Mucosa of gallbladder (tissue), 1 donor: ENCODE measurements around the gene GPC4. TPM values are rescaled to one million over a fixed set of nuclear protein-coding genes. Genes with fewer than 3 reads are reported as not detected.
"Not testable (repeated sequence)": the region's sequence is repeated elsewhere in the genome, so short reads cannot be mapped to it uniquely, and the experiment has no call there.

Source experiments
- DNase-seq: peaks from one replicate; pipeline ENCODE4 v3.0.0-alpha.2; 2020; ENCODE audit warnings: low spot score
- total RNA-seq: library from RNA; stranded (reverse); gene quantifications from one replicate; pipeline ENCODE4 v1.2.1, GENCODE V29; 2021
- donor health status: DM: no; HTN: no; CAD: no.

GPC4 gene
- total RNA-seq, 1 donor from 2014 or later = 38.9 TPM

DNA sequence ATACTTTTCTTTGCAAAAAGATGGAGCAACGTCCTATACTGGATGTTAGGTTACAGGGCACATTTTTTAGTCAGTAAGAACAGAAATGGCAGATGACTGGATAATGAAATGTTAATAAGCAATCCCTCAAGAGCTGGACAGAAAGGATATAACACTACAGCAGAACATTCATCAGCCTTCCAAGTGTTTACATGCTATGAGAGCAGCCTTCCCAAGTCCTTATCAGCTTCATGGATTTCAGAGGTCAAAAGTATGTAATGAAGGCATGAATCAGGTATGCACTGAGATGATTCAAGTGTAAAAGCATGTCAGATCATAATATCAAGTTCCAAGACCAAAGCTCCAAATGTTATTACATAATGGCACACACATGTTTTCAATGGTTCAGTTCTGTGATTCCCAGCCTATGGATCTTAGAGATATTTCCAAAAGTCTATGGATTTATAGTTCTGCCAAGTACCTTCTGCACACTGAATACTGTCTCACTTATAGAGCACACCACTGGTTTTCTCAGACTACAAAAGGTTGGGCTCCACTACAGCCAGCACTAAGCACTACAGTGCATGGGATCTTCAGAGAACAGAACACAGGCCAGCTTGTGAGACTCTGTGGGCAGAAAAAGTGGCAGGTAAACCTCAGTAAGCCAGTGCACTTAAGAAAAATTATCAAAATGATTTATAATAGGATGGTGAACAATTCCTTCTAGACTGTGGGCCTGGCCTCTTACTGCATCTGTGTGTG is 49.2 kb downstream of the GPC4 start:
- DNase-seq = no peak

DNA sequence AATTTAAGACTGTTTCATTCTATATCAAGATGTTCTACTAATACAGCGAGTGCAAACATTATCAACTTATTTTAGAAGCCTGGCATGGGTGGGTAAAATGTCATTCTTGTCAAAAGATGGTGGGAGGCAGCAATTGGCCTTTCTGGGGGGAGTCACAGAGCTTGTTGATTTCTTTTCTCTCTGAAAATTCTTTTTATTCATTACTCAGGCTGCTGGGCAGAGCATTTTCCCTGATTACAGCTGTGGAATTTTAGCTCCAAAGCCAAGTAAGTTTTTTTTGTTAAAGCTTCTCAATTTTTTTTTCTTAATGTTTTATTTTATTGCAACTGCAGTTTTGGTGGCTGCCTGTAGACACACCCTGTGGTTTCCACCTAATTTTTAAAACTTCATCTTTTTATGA is 50.4 kb downstream of the GPC4 start:
- DNase-seq = no peak

DNA sequence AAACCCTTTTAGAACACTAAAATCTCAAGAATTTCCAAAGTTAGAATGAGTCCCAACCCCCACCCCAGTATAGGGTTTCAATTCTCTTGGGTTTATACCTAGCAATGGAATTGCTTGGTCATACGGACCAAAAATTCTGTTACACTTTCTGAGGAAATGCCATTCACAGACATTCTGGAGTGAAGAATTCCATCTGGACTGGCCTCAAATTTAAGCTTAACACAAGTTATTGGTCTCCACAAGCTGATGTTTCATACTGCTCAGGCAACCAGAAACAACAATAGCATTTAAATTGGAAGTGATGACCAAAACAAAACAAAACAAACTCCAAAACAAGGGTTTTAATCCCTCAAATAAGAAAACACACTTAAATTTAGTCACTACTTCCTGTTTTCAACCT is 51.1 kb downstream of the GPC4 start:
- DNase-seq = no peak

DNA sequence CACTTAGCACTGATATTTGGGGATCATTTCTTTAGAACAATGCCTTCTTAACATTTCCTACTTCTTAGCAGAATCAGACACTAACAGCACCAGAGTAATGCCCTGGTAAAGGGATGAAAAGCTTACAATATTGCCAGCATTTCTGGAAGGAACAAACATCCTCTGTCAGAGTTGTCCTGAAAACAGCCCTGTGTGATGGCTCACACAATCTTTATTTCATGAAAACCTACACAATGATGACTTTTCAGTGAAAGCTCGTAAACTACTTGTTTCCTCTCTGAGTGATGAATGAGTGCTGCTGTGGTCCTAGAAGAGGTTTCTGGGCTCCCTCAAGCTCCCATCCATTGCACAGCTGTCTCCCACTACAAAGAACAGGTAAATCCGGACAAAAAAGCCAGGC is 52.8 kb downstream of the GPC4 start:
- DNase-seq = no peak

DNA sequence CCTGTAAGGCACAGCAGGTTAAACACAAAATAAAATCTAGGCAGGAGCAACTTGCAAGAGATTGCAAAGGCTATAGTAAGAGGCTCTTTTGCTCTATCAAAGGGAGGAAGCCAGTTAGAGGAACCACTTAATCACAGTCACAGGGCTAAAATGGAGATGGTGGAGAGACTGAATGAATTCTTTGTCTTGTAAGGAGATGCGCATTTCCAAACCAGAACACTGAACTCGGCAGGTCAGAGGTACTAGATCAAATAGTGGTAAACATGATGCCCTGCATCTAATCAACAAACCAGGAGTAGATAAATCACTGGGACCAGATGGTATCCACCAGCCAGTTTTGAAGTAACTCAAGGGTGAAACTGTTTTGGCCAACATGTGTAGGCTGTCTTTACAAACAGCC is 55.8 kb downstream of the GPC4 start:
- no peak for DNase-seq

DNA sequence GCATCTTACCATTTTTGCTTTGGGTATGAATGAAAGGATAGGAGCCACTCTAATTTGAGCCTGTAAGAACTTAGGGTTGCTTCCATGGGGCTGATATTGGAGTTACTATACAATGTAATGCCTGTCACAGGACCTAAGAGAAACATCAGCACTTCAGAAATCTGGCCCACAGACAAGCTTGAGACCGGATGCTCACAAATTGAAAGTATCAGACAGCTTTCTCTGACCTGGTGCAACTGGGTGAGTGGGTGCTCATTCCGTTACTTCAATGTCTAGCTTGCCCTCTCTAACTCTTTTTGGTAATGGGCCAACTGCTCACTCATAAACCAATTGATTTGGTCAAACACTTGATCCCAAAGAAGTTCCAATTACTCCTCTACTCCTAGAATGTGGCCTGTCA is 62.1 kb downstream of the GPC4 start:
- no peak for DNase-seq

DNA sequence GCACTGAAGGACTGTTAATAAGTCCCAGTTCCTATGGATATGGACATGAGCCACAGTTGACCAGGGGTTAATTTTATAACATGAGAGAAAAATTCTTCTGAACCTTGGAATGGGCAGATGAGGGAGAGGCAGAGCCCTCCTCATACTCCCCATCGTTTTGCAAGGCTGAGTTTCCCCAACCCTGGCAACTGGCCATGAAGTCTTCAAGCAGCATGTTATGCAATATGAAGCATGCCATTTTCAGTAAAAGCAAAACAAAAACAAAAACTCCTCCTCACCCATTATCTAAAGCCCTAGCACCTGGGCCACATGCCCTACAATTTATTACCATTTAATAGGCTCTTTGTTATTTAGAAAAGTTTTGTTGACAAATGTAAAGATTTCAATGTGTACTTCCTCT is 64.5 kb downstream of the GPC4 start:
- peak; percentile 13 for DNase-seq

DNA sequence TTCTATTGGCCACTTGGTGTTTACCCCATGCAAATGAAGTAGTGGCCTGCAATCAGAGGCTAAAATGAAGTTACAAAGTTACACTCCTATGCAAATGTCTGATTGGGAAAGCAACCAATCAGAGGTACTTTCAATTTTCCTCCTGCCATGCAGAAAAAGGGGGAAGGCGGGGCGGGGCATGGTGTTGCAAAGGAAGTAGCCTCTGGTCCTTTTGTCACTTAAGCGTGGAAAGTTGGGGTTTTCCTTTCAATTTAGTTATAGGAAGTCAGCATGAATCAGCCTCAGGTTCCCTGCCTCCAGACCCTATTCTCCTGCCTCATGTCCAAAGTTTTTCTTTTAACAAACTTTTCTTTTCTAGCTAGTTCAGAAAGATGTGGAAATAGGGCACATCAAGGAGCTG is 69.3 kb downstream of the GPC4 start:
- no peak for DNase-seq

DNA sequence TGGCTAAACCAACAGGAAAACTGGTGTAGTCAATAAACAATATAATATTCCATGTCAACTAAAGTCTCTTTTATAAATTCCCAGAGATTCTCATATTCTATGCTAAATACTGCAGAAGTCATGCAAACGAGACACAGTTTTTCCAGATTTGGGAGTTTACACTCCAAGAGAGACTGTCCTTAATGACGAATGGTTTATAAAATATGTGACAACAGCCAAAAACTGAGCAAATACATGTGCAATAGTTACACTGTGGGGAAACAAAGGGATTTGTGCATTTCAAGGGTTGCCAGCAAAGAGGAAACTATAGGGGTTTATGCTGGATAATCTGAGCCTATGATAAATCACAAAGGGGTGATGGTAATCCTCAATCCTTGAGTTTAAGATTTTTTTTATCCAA is 75.7 kb downstream of the GPC4 start:
- DNase-seq = no peak

DNA sequence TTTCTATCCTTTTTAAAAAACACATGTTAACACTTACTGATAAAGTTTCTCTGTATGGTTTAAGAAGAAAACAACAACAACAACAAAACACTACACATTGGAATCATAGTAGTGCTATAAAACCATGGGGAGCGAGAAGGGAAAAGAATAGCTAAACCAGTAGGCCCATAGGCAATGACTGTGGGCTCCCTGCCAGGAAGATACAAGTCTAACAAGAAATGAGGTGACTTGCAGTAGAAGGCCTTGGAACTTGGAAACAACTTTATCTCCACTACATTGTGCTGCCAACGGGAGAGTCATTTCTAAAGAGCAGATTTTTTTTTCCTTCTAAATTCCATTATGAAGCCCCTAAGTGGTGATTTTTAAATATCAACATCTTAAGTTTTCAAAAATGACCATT is 78.0 kb downstream of the GPC4 start:
- peak; percentile 70 for DNase-seq

DNA sequence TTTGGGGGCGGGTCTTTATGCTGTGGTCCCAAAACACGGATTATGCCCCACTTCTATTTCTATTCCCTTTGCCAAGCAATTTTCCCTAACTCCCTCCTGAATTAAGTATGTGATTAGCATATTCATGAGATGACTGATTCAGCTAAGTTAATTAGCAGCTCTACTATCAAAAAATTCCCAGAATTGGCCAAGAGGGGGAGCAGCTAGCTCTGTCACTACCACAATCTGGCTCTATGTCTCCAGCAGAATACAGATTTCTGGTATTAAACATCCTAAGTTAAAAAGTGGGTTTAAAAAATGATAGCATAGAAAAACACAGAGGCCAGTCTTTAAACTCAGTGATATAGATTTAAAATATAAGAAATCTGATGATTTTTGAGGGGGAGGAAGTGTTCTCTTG is 80.3 kb downstream of the GPC4 start:
- no peak for DNase-seq

DNA sequence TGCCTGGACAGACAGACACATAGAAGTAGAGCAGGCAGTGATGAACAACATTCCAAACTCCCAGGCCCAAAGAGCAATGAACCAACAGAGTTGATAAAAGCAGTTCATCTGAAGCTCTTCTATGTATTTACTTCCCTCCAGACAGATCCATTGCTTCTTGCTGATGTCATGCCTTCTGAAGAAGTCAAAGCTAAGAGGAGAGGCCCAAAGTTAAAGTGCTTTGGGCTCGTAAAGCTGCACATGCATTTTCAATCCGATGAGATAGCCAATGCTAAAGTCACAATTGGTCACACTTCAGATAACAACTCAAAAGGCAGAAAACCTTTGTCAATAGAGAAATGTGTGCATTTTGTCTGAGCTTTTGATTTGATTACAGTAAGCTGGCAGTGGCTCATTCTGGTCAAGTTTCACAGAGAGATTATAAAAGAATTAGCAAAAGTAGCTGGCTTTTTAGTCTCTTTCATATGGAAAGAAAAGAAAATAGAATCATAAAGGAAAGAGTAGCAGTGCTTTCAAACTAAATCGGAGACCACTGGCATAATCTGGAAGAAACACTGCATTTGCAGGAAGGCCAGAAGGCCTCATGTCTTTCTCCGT is 82.0 kb downstream of the GPC4 start:
- DNase-seq = no peak

DNA sequence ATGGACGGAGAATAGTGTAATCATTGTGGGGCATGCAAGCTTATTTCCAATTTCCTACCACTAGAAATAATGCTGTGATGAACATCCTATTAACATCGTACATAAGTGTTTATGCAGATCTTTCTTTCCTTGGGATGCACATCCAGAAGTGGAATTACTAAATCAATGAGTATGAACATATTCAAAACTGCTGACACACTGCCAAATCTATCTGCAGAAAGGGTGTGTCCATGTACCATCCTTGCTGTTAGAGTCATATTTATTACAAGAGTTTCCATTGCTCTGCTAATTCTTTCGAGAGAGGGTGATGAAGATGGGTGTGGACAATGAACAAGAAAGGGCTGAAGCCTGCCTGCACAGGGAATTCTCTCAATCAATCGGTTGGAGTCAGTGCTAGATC is 82.6 kb downstream of the GPC4 start:
- DNase-seq = no peak

DNA sequence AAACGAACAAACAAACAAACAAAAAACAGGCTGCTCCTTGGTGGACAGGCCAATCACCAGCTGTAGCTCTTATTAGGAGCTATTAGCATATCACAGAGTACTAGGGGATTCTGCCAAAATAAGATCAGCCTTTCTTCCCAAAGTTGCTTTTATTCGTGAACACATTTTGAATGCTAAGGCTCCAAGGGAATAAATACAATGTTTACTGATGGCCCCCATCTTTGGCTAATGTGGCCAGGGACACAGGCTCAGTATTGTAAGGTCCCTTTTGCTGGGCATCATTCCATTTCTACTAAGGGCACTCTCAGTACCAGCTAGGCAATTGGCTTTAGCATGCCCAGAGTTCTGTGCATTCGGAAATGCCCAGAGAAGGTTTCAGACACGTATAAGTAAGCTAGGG is 84.3 kb downstream of the GPC4 start:
- no peak for DNase-seq

DNA sequence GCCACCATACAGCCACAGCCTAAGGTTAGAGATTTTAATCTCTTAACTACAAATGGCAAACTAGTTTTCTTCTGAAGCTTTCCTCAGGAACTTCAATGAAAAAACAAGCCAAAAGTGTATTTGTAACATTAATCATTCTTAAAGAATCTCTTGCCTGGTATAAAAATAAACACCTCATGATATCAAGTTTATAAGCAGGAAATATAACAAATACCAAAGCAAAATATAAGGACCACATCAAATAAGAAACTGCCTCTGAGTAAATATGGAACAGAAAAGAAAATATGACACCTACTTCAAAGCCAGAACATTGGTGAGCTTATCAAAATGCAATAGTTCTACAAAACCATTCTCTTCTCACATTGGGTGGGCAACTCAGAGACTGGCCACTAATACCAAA is 89.9 kb downstream of the GPC4 start:
- DNase-seq = no peak

DNA sequence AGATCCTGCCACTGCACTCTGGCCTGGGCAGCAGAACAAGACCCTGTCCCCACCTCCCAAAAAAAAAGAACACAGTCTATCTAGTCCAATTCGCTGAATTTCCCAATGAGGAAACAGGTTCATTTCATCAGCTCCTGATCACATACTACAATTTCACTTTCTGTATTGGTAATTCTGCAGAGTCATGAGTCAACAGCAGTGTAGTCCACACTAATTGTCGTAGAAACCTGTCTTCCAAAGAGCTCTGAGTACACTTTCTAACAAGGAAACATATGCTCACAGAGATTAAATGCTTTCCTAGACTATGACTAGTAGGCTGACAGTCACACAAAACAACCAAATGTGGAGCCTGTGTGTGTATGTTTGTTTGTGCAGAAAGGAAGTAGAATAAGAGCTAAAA is 91.9 kb downstream of the GPC4 start:
- no peak for DNase-seq

DNA sequence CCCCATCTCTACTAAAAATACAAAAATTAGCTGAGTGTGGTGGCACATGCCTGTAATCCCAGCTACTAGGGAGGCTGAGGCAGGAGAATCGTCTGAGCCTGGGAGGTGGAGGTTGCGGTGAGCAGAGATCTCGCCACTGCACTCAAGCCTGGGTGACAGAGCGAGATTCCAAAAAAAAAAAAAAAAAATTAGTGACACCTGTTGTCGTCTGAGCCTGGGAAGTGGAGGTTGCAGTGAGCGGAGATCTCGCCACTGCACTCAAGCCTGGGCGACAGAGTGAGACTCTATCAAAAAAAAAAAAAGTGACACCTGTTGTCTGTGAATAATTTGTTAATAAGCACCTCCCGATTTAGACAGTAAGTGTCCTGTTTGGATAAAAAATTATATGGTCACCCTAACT is 93.0 kb downstream of the GPC4 start:
- DNase-seq = not testable (repeated sequence)

DNA sequence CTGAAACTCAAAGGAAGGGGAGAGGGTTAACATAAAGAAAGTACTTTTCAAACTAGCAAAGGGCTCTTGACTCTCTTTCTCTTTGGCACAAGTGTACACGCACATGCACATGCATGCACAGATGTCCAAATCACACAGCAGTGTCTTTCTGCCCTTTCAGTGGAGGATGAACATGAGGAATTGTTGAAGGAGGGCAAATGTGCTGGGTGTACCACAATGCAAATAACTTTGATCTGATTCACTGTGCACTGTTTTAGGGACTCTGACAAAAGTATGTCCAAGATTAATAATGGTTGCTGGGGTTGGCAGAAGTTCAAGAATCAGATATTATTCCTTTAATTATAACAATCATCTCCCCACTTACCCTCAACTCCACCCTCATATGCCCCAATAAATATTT is 93.8 kb downstream of the GPC4 start:
- no peak for DNase-seq

DNA sequence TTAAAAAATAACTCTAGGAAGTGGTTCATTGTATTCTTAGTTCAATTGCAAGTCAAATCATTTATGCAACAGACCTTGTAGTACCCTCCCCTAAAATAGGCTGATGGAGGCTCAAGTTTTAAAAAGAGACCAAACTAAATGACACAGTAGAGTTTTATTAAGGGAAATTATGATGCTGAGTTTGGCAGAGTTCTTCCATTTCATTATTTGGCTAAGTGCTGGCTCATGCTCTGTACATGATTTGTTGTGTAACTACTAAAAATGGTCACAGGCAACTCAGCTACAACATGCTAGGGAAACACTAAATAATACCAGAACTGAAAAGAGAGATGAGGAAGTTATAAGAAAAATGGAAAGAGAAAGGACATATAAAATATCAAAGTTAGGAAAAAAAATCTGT is 101.0 kb downstream of the GPC4 start:
- no peak for DNase-seq

DNA sequence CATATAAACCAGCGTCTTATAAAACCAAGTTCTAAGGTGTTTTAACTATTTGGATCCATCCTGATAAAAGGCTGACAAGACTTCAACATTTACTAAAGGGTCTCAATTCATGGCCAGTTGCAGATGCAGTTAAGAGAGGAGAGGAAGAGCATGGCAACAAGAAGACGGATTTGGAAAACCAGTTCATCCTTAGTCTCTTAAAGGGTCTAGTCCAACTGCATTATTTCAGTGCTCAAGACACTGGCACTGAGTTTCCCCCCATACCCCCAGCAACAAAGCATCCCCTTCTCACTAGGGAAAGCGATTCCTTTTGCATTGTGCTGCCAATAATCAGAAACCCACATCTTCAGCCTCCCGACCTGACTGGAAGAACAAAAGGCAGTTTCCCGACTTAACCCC is 106.8 kb downstream of the GPC4 start:
- no peak for DNase-seq

DNA sequence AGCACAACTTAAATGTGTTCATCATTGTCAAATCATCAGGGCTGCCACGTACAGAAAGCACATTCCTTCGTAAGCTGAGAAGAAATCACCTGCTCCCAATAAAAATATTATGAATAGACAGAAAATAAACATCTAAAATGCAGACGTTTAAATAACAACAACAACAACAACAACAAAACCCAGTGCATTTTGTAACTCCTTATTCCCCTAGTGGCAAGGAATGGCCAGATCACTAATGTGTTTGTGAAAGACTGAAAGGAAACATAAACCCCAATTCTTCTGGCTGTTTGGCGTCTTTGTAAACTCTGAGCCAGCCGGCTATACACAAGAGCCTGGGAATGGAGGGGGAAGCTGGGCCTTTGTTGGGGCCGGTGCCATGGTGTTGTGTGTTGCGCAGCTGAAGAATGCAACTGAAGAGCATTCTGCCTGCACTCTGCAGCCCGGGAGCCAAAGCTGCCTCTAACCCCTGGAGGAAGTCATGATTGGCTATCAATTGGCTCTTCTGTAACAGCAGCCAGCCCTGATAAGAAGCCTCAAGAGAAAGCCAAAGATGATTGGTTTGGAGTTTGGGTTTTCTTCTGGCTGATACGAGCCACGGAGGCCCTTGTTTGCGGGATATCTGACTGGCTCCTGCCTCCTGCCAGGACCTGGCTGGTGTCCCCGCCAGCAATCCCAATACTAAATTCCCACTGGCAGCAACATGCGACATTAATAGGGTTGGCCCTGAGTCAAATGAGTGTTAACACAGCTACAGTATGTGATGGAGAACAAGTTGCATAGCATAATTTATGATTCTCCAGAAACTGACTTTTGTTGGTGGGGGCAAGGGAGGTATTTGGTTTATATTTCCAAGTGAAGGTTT is 107.4 kb downstream of the GPC4 start:
- no peak for DNase-seq

DNA sequence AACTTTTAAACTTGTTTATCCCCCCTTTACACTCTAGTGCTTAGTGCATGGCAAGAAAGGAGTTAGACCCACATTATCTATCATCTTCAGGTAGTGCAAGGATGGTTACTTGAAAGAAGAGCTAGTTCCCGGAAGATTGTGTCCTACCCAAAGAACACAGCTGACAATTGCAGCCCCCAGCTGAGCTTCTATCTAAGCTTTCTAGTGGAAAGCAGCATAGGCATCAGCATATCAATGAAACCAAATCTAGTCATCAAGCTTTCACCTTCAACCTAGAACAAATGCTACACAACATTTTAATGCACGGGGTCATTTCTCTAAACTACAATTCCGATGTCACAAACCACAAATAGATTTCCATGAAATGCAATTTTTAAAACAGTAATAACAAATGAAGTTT is 108.2 kb downstream of the GPC4 start:
- no peak for DNase-seq

DNA sequence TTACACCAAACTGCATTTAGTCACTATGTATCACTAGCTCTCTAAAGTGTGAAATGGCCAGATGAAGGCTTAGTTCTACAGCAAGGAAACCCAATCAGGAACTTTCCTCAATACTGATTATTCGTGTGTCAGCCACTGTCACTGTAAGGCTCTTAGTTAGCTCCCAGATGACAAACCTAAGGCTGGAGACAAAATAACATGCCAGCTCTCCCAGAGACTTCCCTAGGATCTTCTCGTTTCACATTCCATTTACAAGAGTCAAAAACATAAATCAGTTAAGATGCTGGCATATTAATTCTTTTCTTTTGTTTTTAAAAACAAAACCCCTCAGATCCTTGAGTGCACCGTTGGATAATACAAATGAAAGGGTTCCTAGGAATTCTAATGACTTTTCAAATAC is 109.0 kb downstream of the GPC4 start:
- DNase-seq = no peak
